Measurements from ENCODE around the gene CCDC169. TPM values are rescaled to one million over a fixed set of nuclear protein-coding genes. Genes with fewer than 3 reads are reported as not detected.

CCDC169 gene
- total and polyA plus RNA-seq, 2 of the 4 experiments (the other 2 are of a cell fraction), result 0.54 to 0.62 TPM

- Histone ChIP-seq H4K91ac (ENCODE audit: insufficient read depth, low read depth, low read length) (no peak overlapping the region), H3K4me2 (ENCODE audit: low read depth, low read length) (no peak overlapping the region), H3K9ac (ENCODE audit: low read depth, low read length) (no peak overlapping the region), H3K4me1 (ENCODE audit: control insufficient read depth, insufficient read depth, low read length) (no peaks in the 10 kb centered on the region), H2AK9ac (replicated peaks; ENCODE audit: low read depth, low read length, poor library complexity) (no peak overlapping the region), H3K36me3 (ENCODE audit: control insufficient read depth, insufficient read depth, low read length) (no peaks in the 10 kb centered on the region), H3K18ac (ENCODE audit: low read depth, low read length) (no peak overlapping the region), H3K4me3 (ENCODE audit: insufficient read depth, low read depth, low read length) (no peak overlapping the region), H3K4ac (ENCODE audit: low read depth, low read length) (no peak overlapping the region), H3K56ac (ENCODE audit: extremely low read depth, insufficient read depth, low read length) (no peak overlapping the region), H2BK5ac (ENCODE audit: low read depth, low read length, poor library complexity, severe bottlenecking) (no peak overlapping the region), H3K27me3 (ENCODE audit: control insufficient read depth, insufficient read depth, low read length) (no peaks in the 10 kb centered on the region), H3K14ac (replicated peaks; ENCODE audit: low read depth, low read length) (no peak overlapping the region), H3K9me1 (ENCODE audit: insufficient read depth, low read length) (no peaks in the 10 kb centered on the region), H2BK120ac (ENCODE audit: low read depth, low read length) (no peak overlapping the region), H4K5ac (ENCODE audit: low read depth, low read length) (no peak overlapping the region), H2AFZ (replicated peaks; ENCODE audit: low read length, poor library complexity) (no peak overlapping the region), H2AK5ac (ENCODE audit: low read depth, low read length) (no peak overlapping the region), H3K79me1 (ENCODE audit: low read depth in 1 of 2, low read length in 2 of 2) (no peaks in the 10 kb centered on the region), H2BK20ac (ENCODE audit: low read depth, low read length) (no peak overlapping the region), H4K20me1 (ENCODE audit: insufficient read depth, low read length) (no peaks in the 10 kb centered on the region), H3K27ac (ENCODE audit: insufficient read depth, low read length) (no peak overlapping the region), H4K8ac (ENCODE audit: low read depth in 2 of 2, low read length in 2 of 2) (no peak overlapping the region), H3K23ac (ENCODE audit: low read depth, low read length) (no peak overlapping the region), H2BK15ac (ENCODE audit: low read depth, low read length) (no peak overlapping the region), H3K9me3 (ENCODE audit: control insufficient read depth, insufficient read depth, low read length) (no peaks in the 10 kb centered on the region)
- no CpG with 5 or more reads among the region's 4 CpGs for WGBS, 2 experiments (ENCODE audit: extremely low coverage in 2 of 2, insufficient read length in 1 of 2)
- intact Hi-C loops (cut with micrococcal nuclease), result no loop called here
- DNase-seq (no peak), ATAC-seq (ENCODE audit: low read depth) (no peak)
- ChIA-PET CTCF (no interaction called here), POLR2A (ENCODE audit: unreplicated experiment) (no interaction called here)
- BruUV-seq (replicated peaks), result no TSS peak
- no peak for TF ChIP-seq RAD21 (IDR thresholded peaks at IDR 0.05; ENCODE audit: low read length)
- TF ChIP-seq RFX5 (IDR thresholded peaks at IDR 0.05; ENCODE audit: low read depth, low read length), result no peak
- no peak for TF ChIP-seq CTCF (conservative IDR thresholded peaks at IDR 0.05; ENCODE audit: low read depth, low read length)
- TF ChIP-seq BHLHE40 (IDR thresholded peaks at IDR 0.05; ENCODE audit: low read depth, low read length), result no peak
- no peak for TF ChIP-seq MXI1 (IDR thresholded peaks at IDR 0.05; ENCODE audit: borderline replicate concordance, low read depth, low read length)
- no peak for TF ChIP-seq FOS (IDR thresholded peaks at IDR 0.05; ENCODE audit: low read depth, low read length)
- no peak for TF ChIP-seq USF2 (IDR thresholded peaks at IDR 0.05; ENCODE audit: low read depth, low read length)
- no peak for TF ChIP-seq POLR2A (IDR thresholded peaks at IDR 0.05; ENCODE audit: low read depth, low read length)
- no peak for TF ChIP-seq RCOR1 (IDR thresholded peaks at IDR 0.05; ENCODE audit: insufficient replicate concordance, low read length)
- TF ChIP-seq CEBPB (IDR thresholded peaks at IDR 0.05; ENCODE audit: low read depth, low read length), result no peak
- no peak for TF ChIP-seq CHD1 (IDR thresholded peaks at IDR 0.05; ENCODE audit: low read depth, low read length)
- TF ChIP-seq NFE2L2 (IDR thresholded peaks at IDR 0.05; ENCODE audit: low read depth, low read length), result no peak
- TF ChIP-seq ELK1 (IDR thresholded peaks at IDR 0.05; ENCODE audit: borderline replicate concordance, low read depth, low read length), result no peak
- in situ Hi-C loops (cut with MboI; ENCODE audit: low sequenced_read_pairs), result no loop called here
- dilution Hi-C loops (cut with HindIII; ENCODE audit: low sequenced_read_pairs, unreplicated experiment), result no loop called here
Measured at GRCh38 chr13:36210738-36211137, 86.9 kb downstream of the CCDC169 start.

Measured in IMR-90 (cell line).